HG03432 (cell line): ENCODE measurements around the gene DDX41.
"Not testable (repeated sequence)": the region's sequence is repeated elsewhere in the genome, so short reads cannot be mapped to it uniquely, and the experiment has no call there.

Experiments used
- ATAC-seq: cut with Tn5 transposase; IDR thresholded peaks from one replicate; pipeline ENCODE4 v1.9.1; 2021; ENCODE audit warnings: mild to moderate bottlenecking, moderate library complexity; ENCODE audit not compliant: unreplicated experiment

The DDX41 gene

DNA sequence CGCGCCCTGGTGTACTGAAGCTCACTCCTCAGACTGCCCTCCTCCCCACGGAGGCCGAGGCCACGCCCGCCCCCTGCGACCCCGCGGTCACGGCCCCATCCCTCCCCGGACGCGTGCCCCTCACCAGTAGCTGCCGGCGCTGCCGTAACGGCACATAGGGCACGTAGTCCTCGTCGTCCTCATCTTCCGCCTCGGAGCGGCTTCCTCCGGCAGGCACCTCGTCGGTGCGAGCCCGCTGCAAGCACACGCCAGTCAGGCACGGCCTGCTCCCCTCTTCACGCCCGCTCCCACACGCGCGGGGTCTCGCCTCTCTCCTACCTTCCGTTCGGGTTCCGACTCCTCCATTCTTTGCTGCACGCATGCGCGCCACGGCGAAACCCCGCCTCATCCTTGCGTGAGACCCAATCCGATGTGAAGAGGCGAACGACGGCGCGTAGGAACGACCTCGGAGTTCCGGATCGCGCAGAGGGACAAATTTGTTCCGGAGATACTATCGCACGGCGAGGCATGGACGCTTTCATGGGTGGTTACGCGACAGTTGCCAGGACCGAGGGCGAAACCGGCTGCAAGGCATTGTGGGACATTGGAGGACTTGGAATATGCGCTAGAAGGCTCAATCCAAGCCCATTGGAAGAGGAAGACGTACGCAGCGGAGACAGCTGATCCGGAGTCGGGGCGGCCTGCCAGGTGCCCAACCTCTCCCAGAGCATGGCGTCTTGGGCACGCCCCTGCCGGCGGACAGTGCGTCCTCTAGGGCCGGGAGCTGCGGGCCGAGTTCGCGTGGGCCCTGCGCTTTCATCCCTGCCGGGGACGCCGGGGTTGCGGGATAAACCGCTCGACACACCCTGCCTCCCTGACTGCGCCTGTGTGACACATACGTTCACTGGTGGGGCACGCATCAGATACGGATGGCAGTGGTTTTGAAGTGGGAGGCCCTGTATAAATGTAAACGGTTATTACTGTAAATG lies at the start of gene DDX41:
TSS of gene DDX41 (minus strand) at position 361 of the 968 bp plus-strand sequence. CDS start at position 345, 16 bp downstream.
- ATAC-seq = peak; percentile 83

DNA sequence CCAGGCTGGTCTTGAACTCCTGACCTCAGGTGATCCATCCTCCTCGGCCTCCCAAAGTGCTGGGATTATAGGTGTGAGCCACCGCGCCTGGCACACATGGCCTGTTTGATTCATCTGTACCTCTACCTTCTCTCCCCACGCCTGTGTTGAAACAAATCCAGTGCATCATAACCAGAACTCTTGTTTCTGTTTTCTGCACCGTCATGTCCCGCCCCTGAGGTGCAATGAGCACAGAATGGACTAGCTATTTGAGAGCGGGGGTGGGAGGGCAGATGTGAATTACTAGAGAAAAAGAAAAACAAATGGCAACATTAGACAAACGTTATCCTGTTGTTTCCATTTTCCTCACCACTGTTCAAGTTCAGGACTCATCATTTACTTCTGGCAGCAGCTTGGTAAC lies 48.3 kb upstream of the DDX41 start:
- ATAC-seq = no peak

DNA sequence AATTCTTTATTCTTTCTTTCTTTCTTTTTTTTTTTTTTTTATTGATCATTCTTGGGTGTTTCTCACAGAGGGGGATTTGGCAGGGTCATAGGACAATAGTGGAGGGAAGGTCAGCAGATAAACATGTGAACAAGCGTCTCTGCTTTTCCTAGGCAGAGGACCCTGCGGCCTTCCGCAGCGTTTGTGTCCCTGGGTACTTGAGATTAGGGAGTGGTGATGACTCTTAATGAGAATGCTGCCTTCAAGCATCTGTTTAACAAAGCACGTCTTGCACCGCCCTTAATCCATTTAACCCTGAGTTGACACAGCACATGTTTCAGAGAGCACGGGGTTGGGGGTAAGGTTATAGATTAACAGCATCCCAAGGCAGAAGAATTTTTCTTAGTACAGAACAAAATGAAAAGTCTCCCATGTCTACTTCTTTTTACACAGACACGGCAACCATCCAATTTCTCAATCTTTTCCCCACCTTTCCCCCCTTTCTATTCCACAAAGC lies 42.7 kb upstream of the DDX41 start:
- ATAC-seq = not testable (repeated sequence)

DNA sequence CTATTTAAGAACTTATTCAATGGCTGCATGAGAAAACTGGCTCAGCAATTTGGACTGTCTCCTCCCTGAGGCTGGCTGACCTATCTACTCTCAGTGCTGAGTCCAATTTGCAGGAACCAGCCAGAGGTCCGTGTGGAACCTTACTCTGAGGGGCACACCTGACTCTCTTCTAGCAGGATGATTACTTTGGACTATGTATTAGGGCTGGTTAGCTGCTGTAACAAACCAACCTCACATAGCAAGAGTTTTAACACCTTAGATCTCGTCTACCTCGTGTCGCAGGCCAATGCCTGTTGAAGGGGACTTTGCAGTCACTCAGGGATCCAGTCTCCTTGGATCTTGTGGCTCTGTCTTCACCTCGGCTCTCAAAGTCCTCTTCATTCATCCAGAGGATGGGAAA lies 41.0 kb upstream of the DDX41 start:
- ATAC-seq = no peak

DNA sequence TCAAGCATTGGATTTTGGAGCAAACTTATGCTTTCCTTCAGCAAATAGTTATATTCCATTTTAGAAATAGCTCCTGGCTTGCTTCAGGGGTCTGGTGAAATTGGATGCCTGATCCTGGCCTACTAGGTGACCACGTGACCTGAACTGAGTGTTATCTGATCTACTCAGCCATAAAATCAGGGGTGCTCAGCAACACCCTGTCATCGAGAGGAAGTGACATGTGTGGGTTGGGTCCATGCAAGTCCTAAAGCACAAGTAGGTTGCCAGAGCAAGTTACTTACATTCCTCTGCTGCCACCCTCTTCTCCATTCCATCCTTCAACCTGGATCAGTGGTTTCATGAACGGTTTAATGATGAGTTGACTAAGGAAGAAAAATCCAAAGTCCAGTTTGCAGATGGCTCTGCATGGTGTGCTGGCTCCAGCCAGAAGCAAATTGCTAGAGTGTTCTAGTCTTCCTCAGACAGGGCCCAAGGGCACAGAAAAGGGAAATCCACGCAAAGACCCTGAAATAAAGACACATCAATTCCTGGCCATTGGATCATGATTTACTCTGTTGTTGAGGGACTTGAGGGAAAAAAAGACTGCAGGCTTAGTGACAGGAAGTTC lies 40.4 kb upstream of the DDX41 start:
- ATAC-seq = no peak

DNA sequence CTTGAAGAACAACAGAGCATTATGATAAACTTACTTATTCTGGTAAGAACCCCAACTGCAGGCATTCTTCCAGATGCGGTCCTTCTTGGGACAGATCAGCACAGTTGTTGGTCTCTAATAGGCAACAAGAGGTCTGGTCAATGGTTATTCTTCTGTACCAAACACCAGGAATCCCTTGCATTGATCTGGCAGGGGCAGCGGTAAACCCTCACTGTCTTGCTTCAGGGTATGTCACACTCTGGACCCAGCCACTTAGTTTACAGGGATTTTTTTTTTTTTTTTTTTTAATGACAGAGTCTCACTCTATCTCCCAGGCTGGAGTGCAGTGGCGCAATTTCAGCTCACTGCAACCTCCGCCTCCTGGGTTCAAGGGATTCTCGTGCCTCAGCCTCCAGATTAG lies 38.9 kb upstream of the DDX41 start:
- no peak for ATAC-seq

DNA sequence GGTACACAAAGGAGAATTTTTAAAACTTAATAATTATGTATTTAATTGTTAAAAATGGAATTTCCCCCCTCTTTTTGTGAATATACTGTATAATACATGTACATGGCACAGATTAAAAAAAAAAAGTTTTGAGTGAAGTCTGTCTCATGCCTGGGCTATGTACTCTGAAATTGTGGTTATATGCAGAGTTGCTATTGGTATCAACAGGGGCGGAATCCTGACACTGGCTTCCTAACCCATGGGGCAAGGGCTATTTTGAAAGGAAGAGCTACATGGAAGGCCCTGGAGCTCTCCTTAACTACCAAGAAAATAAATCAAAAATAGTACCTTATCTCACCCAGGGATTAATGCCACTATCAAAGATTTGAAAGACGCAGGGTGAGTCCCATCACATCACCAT lies 38.5 kb upstream of the DDX41 start:
- ATAC-seq = no peak

DNA sequence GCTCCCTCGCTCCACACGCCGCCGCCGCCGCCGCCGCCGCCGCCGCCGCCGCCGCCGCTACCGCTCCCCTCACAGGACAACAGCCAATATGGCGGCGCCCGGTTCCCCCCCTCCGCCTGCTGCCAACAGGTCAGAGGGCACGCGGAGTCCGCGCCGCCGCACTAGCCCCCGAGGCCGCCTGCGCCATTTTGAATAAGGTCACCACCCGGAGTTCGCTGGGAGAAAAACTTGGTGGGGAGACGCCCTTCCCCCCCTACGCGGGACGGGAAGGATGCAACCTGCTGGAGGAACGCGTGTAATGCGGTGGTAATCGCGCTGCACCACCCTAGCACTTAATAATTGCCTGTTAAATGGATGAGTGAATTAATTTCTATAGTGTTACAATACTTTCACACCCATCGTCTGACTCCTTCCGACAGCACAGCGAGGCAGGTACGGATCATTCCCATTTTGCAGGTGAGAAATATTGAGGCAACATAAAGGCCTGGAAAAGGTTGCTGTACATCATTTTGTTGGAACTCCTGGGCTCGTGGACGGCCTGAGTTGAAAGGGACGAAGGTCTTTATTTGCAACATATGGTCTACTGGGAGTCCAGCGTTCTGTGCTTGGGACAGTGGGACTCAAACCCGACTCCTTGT lies 37.8 kb upstream of the DDX41 start, which contains the start of gene FAM193B:
TSS of gene FAM193B (minus strand) at position 90 of the 638 bp plus-strand sequence. CDS start 105 bp downstream, outside the sequence.
- peak; percentile 92 for ATAC-seq

DNA sequence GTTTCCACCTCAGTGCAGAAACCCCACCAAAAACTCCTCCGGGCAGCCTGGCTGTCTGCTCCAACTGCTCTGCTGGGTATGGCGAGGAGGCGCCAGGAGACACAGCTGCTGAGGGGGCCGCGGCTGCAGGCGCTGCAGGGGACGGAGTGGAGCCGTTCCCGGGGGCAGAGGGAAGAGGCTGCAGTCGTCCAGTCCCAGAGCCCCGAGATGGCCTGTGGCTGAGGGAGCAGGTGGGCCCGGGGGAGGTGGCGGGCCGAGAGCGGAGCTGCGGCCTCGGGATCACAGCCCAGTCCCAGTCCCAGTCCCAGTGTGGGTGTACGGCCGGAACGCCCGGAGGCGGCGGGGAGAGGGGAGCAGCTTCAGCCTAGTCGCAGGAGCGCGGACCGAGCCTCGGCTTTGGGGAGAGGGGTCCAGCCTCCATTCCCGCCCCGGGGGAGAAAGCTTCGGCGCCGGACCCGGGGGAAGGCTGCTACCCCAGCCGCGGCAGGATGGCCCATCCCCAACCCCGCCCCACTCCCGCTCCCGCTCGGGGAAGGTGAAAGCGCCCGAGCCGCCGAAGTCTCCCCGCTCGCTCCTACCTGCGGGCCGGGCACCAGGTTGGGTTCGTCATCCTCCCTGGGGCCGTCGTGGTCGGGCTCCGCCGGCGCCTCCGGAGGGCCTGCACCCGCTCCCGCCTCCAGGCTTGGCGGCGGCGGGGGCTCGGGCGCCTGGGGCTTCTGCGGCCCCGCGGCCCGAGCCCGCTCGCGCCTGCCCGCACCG lies 37.1 kb upstream of the DDX41 start:
- peak; percentile 50 for ATAC-seq

DNA sequence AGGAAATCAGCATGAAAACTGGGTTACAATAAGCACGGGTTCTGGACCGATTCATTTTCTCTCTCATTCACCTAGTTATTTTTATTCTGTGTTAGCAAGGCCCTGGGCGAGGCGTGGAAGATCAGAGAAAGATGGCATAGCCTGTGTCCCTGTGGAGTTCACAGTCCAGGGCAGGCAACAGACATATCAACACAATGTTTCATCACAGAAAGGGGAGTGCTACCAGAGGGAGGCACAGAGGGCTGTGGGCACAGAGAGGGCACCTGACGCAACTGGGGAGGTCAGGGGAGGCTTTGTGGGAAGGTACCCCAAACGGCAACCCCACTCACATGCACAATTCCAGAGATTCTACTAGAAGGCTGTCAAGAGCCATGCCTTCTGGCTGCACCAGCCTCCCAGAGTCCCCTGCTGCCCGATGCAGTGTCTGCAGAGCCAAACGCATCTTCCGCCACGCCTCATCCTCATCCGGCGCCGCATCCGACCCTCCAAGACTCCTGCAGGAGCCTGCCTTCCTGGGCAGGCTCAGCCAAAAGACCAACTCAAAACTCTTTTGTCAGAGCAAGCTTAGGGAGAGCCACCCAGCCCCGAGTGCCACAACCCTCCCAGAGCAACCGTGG lies 36.2 kb upstream of the DDX41 start:
- no peak for ATAC-seq

DNA sequence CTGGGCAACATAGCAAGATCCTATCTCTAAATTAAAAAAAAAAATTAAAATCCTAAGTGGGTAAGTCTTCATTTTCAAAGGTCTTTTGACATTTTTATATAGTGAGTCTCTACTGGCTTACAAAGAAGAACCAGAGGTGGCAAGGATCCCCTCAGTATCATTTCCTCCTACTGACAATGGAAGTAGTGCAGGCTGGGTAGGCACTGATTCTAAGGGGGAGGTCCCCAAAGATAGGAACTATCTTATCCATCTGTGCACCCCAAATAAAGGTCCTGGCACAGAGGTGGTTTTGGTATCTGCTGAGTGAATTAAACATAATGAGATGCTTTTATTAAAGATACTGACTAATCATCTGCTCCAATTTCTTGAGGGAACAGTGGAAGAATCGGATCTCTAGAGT lies 33.4 kb upstream of the DDX41 start:
- ATAC-seq = no peak

DNA sequence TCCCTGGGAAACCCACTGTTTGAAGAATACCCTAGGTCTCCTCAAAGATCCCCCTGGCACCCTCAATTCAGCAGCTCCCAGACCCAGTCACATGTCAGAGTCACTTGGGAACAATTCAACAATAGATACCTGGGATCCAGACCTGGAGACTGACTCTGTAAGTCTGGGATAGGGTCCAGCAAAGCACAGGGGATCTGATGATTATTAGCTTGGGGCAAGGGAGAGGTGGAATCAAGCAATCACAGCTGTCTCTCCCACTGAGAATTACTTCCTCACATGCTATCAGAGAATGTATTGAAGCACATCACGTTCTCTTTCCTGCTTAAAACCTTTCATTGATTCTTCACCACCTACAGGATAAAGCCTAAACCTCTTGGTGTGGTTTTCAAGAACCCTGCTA lies 31.7 kb upstream of the DDX41 start:
- no peak for ATAC-seq

DNA sequence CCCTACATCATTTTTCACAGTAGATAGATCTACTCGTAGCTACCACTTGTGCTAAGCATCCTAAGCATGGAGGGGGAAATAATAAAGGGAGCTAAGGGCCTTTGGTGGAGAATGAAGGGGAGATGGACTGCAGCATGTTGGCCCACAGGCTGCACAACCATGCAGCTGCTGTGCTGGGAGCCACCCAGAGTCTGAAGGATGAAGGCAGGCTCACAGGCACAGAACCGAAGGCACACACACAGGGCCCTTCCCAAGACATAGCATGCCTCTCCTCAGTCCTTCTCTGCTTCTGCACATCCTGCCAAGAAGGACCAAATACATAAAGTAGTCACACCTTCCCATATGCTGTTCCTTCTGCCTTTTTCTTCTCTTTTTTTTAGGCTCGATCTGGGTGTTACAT lies 31.0 kb upstream of the DDX41 start:
- ATAC-seq = no peak

DNA sequence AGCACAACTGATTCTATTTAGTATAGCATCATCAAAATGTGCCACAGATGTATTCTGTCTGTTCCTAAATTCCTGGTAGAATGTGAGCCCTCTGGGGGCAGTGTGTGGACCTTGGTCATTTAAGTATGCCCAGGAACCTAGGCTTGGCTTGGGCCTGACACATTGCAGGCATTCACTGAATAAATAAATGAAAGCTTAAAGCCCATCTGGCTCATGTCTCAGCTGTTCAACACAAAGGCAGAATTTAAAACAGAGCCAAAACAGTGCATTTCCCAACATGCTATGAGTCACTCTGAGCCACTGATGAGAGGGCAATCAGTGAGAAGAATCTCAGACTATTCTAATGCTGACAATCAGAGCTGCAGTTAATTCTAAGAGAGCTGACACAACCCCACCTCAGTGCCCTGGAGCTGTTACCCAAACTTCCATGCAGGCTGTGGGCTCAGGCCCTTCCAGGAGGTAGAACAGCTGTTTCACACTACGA lies 29.5 kb upstream of the DDX41 start:
- ATAC-seq = no peak

DNA sequence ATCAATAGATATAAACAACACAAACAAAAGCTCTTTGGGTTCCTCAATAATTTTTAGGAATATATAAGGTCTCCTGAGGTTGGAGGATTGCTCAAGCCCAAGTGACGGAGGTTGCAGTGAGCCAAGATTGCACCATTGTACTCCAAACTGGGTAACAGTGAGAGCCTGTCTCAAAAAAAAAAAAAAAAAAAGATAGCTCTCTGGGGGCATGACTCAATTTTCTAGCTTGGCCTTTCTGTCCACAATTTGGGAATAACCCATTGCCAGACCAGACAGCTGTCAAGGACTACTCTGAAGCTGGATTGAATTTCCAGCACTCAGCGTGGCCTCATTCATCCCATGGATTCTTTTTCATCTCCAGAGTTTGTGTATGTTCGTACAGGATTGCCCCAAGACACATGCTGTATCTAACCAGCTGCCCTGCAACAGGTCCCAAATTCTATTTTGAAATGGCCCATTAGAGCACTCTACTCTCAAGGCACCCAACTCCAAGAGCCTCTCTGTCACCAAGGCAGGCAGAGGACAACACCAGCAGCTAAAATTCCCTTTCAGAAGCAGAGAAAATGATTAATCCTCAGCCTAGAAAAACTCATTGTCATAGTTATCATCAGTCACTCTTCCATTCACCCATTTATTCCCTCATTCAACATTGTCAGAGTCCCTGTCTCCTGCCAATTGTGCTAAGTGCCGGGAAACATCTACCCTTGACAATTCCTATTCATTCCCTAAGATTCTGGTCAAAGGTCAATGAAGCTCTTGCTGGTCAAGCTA lies 28.9 kb upstream of the DDX41 start:
- ATAC-seq = no peak

DNA sequence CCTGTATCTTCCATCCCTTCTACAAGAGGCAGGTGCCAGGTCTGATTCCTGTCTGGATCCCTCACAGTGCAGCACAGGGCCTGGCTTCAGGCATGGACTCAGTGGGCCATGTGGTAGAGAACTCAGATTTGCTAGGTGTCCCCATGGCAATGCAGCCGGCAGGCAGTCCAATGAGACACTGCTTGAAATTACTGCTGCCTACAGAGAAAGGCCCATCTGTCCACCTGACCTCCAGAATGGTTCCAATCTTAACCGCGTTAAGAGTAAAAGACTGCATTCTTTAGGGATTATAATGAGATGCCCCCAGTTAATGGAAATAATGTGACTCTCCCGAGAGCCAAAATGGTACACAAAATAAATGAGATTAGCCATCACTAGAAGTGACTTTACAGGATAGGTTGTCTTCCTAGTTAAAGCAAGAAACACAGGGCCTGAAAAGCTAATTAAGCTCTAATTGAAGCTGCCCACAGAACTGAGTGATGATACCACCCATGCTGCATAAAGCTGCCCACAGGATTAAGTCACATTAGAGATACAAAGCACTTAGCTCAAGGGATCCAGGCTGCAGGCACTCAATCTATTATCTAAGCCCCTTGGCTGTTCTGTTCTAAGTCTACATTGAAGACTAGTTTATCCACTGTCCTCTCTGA lies 26.2 kb upstream of the DDX41 start:
- ATAC-seq = no peak

DNA sequence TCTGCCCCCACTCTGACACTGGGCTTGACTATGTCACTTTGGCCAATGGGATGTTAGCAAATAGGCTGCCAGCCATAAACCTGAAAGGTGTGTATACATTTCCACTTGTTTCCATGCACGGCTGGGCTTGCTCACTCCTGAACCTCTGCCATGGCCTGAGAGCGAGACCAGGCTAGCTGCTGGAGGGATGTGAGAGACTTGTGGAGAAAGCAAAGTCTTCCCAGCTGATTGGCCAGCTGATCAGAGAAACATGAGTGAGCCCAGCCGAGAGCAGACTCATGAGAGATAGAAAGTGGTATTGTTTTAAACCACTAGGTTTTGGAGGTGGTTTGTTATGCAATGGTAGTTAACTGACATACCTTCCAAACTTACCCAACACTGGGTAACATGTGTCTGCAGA lies 23.7 kb upstream of the DDX41 start:
- ATAC-seq = no peak

DNA sequence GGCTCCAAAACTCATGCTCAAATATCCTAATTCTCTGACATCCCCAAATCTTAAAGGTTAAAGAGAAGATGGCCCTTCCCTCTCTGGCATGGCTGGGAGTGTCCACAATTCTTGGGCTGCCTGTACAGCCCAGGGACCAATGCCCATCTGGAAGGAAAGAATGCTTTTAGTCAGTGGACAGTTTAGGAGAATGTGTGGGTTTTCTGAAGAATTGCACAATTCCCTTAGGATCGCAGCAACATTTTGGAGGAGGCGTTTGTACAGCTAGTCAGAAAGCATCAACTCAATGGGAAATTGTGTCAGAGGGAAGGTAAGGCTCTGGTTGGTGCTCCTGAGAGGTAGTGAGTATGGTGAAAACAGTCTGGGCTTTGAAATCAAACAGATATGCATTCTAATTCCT lies 22.6 kb upstream of the DDX41 start:
- ATAC-seq = no peak

DNA sequence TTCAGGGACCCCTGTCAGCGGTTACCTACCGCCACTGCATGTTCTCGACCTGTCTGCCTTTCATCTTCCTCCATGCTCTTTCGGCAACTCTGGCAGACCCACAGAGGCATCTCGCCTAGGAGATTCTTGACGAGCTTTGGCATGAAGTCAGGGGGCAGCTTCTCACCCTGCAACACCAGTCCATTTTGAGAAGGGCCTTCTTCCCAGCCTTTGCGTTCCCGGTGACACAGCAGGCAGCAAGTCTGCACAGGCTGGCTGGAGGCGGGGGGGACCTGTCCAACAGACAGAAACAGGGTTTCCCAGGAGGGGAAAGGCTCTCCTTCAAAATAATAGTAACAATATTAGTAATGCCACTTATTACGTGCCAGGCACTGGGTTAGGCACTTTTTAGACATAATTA lies 22.1 kb upstream of the DDX41 start:
- ATAC-seq = no peak
